Measurements from ENCODE around the gene ST6GALNAC3. TPM values are rescaled to one million over a fixed set of nuclear protein-coding genes. Genes with fewer than 3 reads are reported as not detected.
A peak's percentile ranks its signal among the peaks of the same experiment; 100 is the strongest.

The ST6GALNAC3 gene
- total RNA-seq, 2 donors from 2014 or later: 12.9 to 18.9 TPM

- DNase-seq (ENCODE audit: low spot score): no peak
- intact Hi-C loops (cut with DNase I): no loop called here
These were observed 502.5 kb downstream of the ST6GALNAC3 start for GRCh38 chr1:76576876-76577524.

DNA sequence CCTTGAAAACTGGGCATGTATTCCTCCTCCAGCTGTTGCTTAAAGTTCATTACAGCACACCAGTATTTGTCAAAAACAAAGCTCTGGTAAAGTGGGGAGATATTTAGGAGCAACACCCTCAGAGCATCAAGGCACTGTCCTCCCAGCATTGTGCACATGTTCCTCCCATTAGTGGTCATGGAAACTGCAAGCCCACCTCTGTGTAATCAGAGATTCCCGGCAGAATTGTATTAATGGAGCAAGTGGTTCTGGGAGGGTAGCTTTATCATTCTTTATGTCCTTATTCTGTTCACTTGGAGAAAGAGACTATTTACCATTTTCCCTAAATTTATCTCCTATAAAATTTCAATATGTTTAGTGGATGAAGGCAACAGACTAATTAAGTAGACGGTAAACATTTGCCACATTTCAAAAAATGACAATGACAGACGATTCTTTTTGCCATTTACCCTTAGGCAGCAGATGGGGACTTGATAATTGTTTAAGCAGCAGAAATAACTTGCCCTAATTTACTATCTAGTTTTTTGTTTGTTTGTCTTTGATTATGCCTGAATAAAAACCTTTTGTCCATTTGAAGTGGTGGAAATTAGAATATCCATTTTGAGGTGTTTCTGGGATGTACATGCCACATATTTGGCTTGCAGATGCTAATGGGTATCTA, 503.1 kb downstream of the ST6GALNAC3 start:
- intact Hi-C loops (cut with DNase I): no loop called here
- DNase-seq (ENCODE audit: low spot score): no peak

DNA sequence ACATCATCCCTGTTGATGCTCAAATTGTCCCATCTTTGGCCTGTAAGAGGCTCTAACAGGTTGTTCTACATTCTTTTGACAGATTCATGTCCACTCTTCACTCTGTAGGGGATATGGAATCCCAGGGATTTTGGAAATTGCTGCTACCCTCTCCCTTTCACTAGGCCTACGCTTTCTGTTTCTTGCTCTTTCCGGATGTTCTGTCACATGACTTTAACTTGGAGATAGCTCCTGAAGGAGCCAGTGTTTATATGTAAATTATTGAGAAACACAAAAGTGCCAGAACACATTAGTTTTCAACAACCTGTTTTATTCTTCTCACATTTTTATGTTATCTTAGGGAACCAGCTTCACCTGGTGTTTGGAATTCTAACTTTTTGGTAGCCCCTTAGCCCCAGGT, 505.7 kb downstream of the ST6GALNAC3 start:
- no peak for DNase-seq (ENCODE audit: low spot score)
- intact Hi-C loops (cut with DNase I): no loop called here

DNA sequence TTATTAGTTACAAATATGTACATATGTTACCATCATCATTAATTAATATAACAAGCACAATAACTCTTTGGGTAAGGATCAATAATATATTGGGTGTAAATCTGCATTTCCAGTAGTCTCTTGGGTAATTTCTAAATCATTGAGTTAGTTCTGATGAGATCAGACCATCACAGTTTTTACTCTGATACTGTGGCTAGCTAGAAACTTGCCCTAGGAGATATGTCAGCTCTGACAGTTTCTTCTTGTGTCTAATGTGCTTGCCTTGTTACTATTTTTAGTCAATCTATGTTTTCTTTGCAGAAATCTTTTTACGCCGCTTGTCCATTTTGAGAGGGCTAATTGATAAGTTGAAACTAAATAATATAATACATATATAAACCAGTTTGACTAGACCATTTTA, 507.2 kb downstream of the ST6GALNAC3 start:
- intact Hi-C loops (cut with DNase I): no loop called here
- no peak for DNase-seq (ENCODE audit: low spot score)

DNA sequence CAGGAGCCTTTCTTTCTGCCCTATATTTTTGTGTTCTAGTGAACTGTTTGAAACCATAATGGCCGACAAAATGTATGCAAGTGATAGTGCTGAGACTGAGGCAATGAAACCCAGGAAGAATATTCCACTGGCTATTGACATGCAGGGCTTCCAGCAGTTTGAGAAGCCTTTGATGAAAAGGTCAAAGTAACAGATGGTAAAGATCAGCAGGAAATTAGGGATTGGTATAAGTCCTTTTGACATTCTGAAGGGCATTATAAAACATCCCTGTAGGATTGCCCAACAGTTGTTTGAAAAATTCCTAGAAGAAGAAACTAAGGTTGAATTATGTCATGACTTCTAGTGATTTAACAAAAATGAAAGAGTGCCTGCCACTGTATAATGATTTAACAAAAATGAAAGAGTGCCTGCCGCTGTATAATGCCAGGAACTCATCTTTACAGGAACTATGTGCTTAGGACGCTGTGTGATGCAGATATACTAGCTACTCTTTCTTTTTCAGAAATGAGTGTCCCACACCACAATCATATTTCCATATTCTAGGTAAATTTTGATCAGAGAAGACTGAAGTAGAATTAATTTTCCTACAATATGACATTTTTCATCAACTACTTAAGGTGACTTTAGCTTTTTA, 508.8 kb downstream of the ST6GALNAC3 start:
- intact Hi-C loops (cut with DNase I): no loop called here

DNA sequence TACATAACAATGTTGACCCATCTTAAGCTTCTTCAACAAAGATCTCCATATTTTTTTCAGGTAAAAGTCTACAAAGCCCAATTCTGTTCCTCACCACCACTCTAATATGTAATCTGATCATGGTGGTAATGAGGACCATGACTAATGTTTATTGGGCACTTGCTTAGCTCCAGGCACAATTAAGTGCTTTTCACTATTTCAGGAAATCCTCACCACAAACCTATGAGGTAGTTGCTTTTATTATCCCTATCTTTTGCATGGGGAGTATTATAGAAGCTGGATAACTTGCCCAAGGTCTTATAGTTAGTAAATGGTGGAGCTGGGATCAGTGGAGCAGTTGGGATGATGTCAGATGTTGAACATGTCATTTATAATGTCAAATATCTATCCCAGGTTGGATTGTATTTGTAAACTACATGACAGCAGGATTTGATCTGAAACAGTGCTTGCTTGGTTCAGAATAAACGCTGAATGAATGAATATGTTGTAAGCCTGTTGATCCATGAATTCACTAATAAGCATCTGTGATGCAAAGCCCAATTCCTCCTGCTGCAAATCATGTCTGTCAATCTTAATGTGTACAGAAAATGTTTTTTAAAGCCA, 509.4 kb downstream of the ST6GALNAC3 start:
- no peak for DNase-seq (ENCODE audit: low spot score)
- intact Hi-C loops (cut with DNase I): no loop called here

More for the DNA sequence above, 508.8 kb downstream of the ST6GALNAC3 start:
- no peak for DNase-seq (ENCODE audit: low spot score)

DNA sequence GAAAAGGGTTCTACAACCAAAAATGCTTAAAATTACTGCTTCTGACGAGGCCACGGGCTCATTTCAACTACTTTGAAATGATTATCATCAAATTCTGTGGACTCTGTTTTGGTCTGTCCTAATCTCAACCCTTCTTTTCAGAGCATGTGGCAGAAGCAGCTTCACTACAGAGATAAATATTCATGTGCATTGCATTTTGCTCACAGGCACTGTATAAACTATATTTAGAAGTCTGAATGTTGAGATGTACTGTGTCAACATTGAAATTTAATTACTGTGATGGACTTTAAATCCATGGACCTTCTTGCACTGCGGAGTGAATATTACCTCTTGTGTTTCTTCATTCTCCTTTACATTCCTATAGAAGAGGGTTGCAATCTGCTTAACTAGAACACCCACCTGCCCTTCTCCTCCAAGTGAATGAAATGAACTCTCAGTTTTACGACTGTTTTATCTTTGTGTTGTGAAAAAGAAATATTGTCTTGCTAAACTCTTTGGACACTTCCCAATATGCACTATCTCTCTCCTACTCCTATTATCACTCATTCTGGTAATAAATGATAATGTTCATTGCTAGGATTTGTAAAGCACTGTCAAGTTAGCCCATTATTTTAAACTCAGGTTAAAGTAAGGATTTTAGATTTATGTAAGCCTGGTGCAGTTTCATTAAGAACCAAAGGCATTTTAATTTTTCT, 511.6 kb downstream of the ST6GALNAC3 start:
- intact Hi-C loops (cut with DNase I): no loop called here
- no peak for DNase-seq (ENCODE audit: low spot score)

DNA sequence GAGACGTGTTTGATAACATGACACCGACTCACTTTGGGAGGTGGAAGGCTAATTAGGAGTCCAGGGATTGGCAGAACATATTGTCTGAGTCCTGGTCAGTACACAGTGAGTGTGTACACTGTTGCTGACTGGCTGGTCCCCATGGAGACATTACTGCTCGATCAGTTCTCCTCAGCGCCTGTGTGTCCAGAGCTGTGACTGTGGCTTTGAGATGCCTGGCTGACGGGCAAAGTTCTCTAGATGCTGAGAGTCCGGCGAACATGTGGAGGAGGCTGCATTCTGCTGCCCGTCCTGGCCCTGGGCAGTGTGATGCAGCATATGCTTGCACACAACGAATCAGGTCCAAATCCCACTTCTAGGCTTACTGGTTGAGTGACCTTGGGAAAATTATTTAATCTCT, 512.7 kb downstream of the ST6GALNAC3 start:
- DNase-seq (ENCODE audit: low spot score): peak; percentile 72
- intact Hi-C loops (cut with DNase I): no loop called here

DNA sequence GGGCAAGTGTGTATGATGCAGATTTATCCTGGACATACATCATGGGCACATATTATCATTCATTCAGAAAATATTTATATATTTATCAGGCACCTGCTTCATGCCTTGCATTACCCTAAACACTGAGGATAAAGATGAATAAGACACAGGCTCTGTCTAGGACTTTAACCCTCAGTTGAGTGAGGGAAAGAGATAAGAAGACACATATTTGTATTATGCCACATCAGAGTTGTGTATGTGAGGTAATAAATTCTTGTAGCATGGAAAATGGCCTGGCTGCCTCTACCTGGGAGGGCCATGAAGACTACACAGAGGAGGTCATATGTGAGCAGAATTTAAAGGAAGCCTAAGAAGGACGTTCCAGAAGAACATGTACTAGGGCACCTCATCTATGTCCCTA, 516.9 kb downstream of the ST6GALNAC3 start:
- intact Hi-C loops (cut with DNase I): no loop called here

DNA sequence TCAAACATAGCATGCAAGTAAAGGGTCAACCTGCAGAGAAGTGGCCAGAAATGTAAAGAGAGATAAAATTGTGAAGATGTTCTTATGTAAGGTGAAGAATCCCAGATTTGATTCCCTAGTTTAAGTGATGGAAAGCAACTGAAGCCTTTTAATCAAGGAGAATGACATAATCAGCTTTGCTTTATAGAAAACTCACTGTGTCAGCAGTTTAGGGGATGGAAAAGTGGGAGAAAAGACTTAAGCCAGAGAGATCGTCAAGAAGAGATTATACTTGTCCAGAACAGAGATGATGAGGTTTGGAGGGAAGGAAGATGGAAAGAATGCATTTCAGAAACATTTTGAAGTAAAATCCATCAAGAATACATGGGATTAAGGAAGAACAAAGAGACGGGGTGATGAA, 517.4 kb downstream of the ST6GALNAC3 start:
- intact Hi-C loops (cut with DNase I): no loop called here
- DNase-seq (ENCODE audit: low spot score): no peak

More for the DNA sequence above, 516.9 kb downstream of the ST6GALNAC3 start:
- no peak for DNase-seq (ENCODE audit: low spot score)

DNA sequence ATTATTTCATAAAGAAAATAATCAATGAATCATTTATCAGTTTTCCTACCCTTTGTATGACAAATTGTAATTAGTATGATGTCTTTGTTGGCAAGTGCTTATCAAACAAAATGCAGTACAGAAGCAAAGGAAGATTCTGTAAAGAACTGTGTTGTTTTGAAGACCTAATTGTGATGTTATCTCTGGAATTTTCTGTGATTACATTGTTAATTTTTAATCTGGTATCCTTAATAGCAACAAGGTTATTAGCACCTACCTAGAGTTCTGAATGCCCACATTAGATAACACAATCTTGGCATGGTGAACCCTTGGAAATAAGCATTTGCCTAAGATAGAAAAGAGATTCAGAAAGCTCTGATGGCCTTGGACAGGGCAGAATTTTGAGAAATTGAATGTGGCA, 518.6 kb downstream of the ST6GALNAC3 start:
- DNase-seq (ENCODE audit: low spot score): no peak
- intact Hi-C loops (cut with DNase I): no loop called here

- DNase-seq (ENCODE audit: low spot score): no peak
- intact Hi-C loops (cut with DNase I): no loop called here
These were observed 519.1 kb downstream of the ST6GALNAC3 start for GRCh38 chr1:76593618-76594017.

GRCh38 chr1:76595024-76595423, 520.5 kb downstream of the ST6GALNAC3 start:
- intact Hi-C loops (cut with DNase I): no loop called here
- DNase-seq (ENCODE audit: low spot score): no peak

DNA sequence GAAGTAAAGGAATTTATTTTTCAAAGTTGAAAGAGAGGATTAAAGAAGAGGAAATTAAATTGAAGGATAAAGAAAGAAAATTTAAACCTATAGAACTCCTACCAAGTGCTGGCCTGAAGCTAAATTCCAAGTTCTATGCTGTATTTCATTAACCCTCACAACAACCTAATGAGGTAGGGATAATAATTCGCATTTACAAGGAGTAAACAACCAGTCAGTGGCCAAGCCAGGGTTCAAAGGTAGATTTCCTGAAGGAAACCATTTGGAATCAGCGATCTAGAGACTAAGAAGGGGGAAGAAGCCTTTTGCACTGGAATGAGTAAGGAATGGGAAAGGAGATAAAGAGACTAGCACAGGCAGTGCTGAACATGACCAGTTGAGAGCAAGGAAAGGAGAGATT, 526.9 kb downstream of the ST6GALNAC3 start:
- intact Hi-C loops (cut with DNase I): no loop called here
- DNase-seq (ENCODE audit: low spot score): no peak

GRCh38 chr1:76607717-76608116, 533.2 kb downstream of the ST6GALNAC3 start:
- DNase-seq (ENCODE audit: low spot score): no peak
- intact Hi-C loops (cut with DNase I): no loop called here

DNA sequence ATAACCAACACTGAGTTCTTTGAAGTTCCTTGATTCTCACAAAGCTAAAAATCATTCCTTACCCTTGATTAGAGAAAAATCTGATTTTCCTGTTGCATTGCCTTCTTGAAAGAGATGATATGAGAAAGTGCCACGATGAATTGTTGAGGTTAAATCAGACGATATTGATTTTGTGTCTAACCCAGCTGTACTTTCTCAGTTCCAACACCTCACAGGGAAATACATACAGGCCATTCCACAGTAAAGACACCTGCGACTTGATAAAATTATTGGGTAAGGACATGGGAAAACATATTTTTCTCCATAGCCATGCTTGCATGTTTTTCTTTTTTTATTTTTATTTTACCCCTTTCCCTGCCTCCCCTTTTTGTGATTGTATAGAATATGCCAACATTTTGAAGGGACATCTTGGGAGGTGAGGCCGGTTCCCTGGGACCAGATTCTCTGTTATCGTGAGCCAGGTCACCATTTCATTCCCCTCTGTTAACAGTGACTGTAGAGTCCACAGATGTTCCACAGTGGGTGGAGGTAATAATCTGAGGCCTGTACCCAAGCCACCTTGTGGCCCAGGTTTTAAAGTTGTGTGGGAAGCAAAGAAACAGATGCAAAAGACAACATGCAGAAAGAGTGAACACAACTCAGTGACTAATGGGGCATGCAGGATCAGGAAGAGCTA, 537.4 kb downstream of the ST6GALNAC3 start:
- DNase-seq (ENCODE audit: low spot score): no peak
- intact Hi-C loops (cut with DNase I): no loop called here

DNA sequence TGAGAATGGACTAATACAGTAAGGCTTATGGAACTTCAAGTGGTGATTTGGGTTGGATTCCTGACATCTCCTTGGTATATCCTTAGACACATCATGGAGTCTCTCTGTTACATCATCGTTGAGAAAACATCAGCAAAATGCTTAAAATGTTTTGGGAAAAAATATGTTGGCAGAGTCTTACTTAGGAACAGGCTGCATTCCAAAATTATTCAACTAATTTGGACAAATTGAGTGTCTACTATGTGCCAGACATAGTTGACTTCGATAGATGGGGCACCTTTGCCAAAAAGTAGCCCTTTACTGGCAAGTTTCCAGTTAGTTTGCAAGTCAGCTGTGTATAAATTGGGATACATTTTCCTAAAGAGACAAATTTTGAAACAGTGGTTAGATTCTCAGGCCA, 539.3 kb downstream of the ST6GALNAC3 start:
- intact Hi-C loops (cut with DNase I): no loop called here

DNA sequence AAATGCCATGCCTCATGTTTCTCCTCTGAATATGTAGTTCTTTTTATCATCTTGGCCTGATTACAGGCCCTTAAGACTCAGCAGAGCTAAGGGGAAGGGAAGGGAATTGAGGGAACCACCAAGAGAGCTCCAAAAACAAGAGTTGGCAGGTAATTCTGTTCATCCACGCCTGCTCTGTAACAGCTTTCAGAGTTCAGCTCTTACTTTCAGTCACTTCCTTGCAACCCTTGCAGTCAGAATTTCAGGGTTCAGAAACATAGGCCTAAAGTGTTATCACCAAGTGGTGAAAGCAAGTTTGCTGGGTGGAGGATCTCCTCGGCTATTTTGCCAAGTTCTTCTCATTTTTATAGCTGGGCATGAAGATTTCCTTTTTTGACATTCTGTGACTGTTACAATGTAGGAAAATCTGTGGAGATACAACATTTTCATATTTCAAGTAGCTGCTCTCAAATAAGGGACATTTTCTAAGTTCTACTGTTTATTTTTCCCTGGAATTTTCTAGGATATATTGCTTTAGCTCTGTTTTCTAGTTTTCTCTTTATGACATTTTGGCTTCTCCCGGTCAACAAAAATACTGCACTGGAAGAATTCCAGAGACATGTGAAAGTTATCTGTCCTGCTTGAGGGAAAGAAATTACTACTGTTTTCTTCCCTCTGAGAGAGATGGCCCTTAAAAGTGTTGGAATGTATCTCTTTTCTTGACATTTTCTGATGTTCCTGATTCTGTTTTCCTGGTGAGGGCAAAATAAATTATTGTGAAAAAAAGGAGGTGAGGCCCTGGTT, 540.9 kb downstream of the ST6GALNAC3 start:
- DNase-seq (ENCODE audit: low spot score): no peak
- intact Hi-C loops (cut with DNase I): no loop called here

More for the DNA sequence above, 539.3 kb downstream of the ST6GALNAC3 start:
- DNase-seq (ENCODE audit: low spot score): no peak
